Ecto neural progenitor cell (in vitro differentiated cells): ENCODE results near the gene DENND2A.
"Not testable (repeated sequence)": the region's sequence is repeated elsewhere in the genome, so short reads cannot be mapped to it uniquely, and the experiment has no call there.

Experiments used
- DNase-seq: peaks from one replicate; pipeline ENCODE4 v3.0.0-alpha.2; 2018; ENCODE audit warnings: low spot score

DENND2A gene

GRCh38 chr7:140640727-140641523, at the start of gene DENND2A:
Gene DENND2A, minus strand, starts transcription at chr7:140640813. Its CDS starts 38,416 bp downstream, at chr7:140602397.
- DNase-seq = peak; percentile 95

- DNase-seq = no peak
These were observed 48.9 kb upstream of the DENND2A start for GRCh38 chr7:140689199-140690152.

- no peak for DNase-seq
These were observed 47.7 kb upstream of the DENND2A start for GRCh38 chr7:140688341-140688740.

DNA sequence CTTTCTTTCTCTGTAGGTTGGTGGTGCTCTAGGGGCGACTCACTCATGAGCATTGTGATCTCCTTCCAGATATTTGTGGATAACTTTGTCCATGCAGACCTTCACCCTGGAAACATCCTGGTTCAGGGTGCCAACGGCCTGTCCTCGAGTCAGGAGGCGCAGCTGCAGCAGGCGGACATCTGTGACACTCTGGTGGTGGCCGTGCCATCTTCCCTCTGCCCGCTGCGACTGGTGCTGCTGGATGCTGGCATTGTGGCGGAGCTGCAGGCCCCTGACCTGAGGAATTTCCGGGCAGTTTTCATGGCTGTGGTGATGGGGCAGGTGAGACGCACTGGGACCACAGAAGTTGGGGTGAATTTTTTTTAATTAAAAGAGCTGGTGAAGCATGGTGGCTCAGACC, 46.3 kb upstream of the DENND2A start:
- no peak for DNase-seq

DNA sequence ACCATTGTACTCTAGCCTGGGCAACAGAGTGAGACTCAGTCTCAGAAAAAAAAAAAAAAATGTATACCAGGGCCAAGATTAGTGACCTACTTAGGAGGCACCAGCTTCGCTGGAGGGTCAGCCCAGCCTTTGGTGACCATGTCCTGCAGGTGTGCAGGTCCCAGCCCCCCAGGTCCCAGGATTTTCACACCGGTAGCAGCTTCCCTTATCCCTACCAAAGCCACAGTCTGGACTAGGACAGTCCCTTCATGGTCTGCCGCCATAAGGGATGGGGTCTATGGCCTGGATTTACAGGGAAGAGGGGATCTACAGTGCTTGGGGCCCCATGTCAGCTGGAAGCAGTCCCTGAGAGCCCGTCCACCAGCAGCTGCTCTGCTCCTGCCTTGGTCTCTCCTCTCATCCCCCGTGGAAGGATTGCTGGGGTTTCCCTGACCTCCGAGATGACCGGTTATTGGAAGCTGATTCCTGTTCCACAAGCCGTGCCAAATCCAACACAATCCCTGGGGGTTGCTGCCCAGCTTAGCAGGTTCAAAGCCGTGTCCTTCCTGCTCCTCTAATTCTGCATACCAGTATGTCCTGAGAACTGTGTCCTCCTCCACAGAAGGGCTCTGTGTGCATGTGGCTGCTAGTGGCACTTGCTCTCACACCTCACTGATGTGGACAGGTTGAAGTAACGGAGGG, 44.9 kb upstream of the DENND2A start:
- no peak for DNase-seq

- no peak for DNase-seq
These were observed 43.7 kb upstream of the DENND2A start for GRCh38 chr7:140684066-140684950.

DNA sequence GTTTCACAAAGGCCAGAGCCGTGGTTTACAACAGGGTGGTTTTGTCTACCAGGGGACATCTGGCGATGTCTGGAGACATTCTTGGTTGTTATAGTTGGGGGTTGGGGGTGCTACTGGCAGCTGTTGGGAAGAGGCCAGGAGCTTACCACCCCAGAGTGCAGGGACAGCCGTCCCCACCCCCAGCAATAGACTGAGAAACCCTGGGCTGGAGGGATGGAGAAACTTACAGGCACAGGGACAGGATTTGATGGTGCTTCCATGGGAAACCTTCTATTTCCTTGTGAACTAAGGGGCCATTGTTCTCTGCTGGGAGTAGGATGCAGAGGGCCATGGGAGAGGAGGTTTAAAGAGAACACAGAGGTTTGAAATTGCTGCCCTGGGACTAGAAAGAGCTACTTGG, 43.0 kb upstream of the DENND2A start:
- no peak for DNase-seq

DNA sequence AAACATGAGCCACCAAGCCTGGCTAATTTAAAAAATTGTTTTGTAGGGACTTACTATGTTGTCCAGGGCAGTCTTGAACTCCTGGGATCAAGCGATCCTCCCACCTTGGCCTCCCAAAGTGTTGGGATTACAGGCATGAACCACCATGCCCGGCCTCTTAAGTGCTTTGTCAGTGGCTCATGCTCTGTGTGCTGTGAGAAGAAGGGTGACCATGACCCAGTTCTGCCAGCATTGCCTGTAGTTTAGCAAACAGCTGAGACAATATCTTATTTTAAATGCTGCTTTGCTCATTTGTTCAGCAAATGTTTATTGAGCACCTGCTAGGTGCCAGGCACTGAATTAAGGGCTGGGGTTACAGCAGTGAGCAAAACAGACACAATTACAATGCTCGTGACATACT, 41.2 kb upstream of the DENND2A start:
- DNase-seq = no peak

GRCh38 chr7:140680886-140681285, 40.3 kb upstream of the DENND2A start:
- DNase-seq = no peak

GRCh38 chr7:140679186-140679585, 38.6 kb upstream of the DENND2A start:
- DNase-seq = no peak

DNA sequence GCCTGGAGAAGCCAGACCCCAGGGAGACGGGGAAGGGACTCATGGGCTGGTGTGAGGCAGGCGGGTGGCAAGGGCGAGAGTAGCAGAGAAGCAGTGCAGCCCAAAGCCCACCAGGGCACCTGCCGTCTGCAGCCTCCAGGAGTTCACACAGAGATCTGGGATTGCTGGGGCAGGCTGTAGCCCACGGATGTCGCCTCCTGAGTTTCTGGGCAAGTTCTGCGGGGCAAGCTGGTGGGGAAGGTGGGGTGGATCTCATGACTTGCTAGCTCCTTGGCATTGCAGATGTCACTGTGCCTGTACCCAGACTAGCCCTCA, 38.2 kb upstream of the DENND2A start:
- DNase-seq = no peak

DNA sequence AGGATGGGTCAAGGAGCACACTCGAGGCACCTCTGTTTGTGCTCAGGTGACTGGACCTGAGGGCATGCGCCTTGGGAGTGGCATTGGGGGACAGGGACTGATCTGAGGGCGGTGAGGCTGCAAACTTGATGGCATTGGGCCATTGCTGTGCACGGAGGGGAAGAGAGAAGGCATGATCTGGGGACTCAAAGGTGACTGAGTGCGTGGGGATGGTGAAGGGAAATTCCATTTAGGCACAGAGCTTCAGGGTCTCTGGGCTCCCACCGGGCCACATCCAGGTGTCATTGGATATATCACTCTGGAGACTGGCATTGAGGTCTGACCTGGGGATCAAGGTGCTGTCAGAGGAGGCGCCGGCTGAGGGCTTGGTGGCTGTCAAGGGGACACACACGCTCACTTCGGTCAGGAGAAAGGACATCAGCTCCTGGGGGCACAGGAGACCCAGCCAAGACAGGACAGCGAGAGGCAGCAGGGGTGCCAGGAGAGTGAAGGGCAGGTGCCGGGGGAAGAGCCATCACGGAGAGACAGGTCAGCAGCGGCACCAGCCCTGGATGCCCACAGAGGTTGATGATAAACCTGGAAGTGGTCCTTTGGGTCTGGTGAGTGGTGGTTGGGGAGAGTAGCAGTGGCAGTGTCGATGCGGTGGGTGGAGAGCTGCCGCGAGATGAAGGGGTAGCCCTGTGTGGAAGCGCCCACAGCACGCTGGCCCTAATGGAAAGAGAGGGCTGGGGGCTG, 37.6 kb upstream of the DENND2A start:
- DNase-seq = no peak

GRCh38 chr7:140677496-140677895, 36.9 kb upstream of the DENND2A start:
- DNase-seq = no peak

GRCh38 chr7:140676956-140677355, 36.3 kb upstream of the DENND2A start:
- not testable (repeated sequence) for DNase-seq

- DNase-seq = no peak
These were observed 35.7 kb upstream of the DENND2A start for GRCh38 chr7:140676306-140676705.

DNA sequence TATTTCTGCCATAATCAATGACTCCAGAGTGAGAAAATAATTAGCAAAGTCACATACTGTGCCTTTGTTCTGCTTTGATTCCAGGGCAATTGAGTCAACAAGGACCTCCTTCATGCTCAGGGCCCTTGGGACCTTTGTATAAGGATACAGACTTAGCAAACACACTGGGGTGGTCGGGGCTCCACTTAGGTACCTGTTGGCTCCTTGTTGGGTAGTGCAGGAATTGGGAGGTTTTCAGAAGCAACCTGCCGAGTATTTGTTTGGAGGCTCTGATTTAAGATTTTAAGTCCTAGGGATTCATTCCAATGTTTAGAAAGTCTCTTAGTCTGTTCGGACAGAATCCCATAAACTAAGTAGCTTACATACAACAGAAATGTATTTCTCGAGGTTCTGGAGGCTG, 35.1 kb upstream of the DENND2A start:
- no peak for DNase-seq

- no peak for DNase-seq
These were observed 34.5 kb upstream of the DENND2A start for GRCh38 chr7:140674899-140675701.

GRCh38 chr7:140674356-140674800, 33.8 kb upstream of the DENND2A start:
- DNase-seq = no peak

DNA sequence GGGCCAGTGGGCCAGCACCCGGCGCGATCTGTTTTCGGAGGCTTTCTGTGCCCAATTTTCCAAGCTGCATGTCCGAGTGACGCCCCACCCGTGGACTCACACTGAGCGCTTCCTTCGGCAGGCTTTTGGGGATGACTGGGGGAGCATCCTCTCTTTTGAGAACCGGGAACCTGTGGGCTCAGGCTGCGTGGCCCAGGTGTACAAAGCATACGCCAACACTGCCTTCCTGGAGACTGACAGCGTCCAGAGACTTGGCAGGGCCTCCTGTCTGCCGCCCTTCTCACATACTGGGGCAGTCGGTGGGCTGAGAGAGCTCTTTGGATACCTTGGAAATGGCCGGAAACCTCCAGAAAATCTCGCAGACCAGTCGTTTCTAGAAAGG, 33.2 kb upstream of the DENND2A start:
- DNase-seq = no peak
